Measurements from ENCODE around the gene SYCP2L.

Gene SYCP2L

GRCh38 chr6:11008821-11009220 is 122.0 kb downstream of the SYCP2L start:
- DNase-seq (ENCODE audit: low spot score): no peak

GRCh38 chr6:11009353-11009752 is 122.5 kb downstream of the SYCP2L start:
- DNase-seq (ENCODE audit: low spot score): no peak

GRCh38 chr6:11011787-11012234 is 125.0 kb downstream of the SYCP2L start:
- DNase-seq (ENCODE audit: low spot score): no peak

GRCh38 chr6:11012295-11012754 is 125.5 kb downstream of the SYCP2L start:
- no peak for DNase-seq (ENCODE audit: low spot score)

GRCh38 chr6:11012976-11013720 is 126.3 kb downstream of the SYCP2L start:
- no peak for DNase-seq (ENCODE audit: low spot score)

GRCh38 chr6:11013721-11014070 is 126.8 kb downstream of the SYCP2L start:
- no peak for DNase-seq (ENCODE audit: low spot score)

GRCh38 chr6:11015102-11015501 is 128.2 kb downstream of the SYCP2L start:
- no peak for DNase-seq (ENCODE audit: low spot score)

- no peak for DNase-seq (ENCODE audit: low spot score)
These were observed 129.6 kb downstream of the SYCP2L start for GRCh38 chr6:11016452-11016851.

- DNase-seq (ENCODE audit: low spot score): no peak
These were observed 130.2 kb downstream of the SYCP2L start for GRCh38 chr6:11017090-11017489.

- DNase-seq (ENCODE audit: low spot score): no peak
These were observed 131.4 kb downstream of the SYCP2L start for GRCh38 chr6:11018225-11018624.

- no peak for DNase-seq (ENCODE audit: low spot score)
These were observed 134.2 kb downstream of the SYCP2L start for GRCh38 chr6:11021003-11021402.

- DNase-seq (ENCODE audit: low spot score): no peak
These were observed 134.9 kb downstream of the SYCP2L start for GRCh38 chr6:11021714-11022113.

GRCh38 chr6:11023032-11023431 is 136.2 kb downstream of the SYCP2L start:
- DNase-seq (ENCODE audit: low spot score): no peak
